H9 (cell line): Measurements from ENCODE around the gene AK9. TPM values are rescaled to one million over a fixed set of nuclear protein-coding genes. Genes with fewer than 3 reads are reported as not detected.

ENCODE experiments used
- DNase-seq: peaks from one replicate; pipeline ENCODE4 v3.0.0-alpha.2; 2017
- H2AFZ ChIP-seq: one replicate; pipeline ENCODE4 v1.6.1; 2013; ENCODE audit warnings: mild to moderate bottlenecking, low read length, control low read depth, moderate library complexity
- H2AK5ac ChIP-seq: 2 replicates; pipeline ENCODE4 v1.6.1; 2013; ENCODE audit warnings: low read length, control low read depth, mixed read lengths; ENCODE audit not compliant: insufficient read length
- H2BK120ac ChIP-seq: one replicate; pipeline ENCODE4 v1.6.1; 2013; ENCODE audit warnings: low read depth, mild to moderate bottlenecking, low read length, control low read depth, inconsistent platforms; ENCODE audit not compliant: poor library complexity, severe bottlenecking
- H2BK12ac ChIP-seq: 2 replicates; pipeline ENCODE4 v1.6.1; 2013; ENCODE audit warnings: low read length, control low read depth, mixed read lengths, low read depth; ENCODE audit not compliant: insufficient read length
- H2BK15ac ChIP-seq: 2 replicates; pipeline ENCODE4 v1.6.1; 2013; ENCODE audit warnings: low read depth, low read length, control low read depth
- H2BK20ac ChIP-seq: one replicate; pipeline ENCODE4 v1.6.1; 2013; ENCODE audit warnings: low read depth, mild to moderate bottlenecking, low read length, control low read depth, inconsistent platforms; ENCODE audit not compliant: poor library complexity, severe bottlenecking
- H2BK5ac ChIP-seq: 2 replicates; pipeline ENCODE4 v1.6.1; 2013; ENCODE audit warnings: low read length, control low read depth, mixed read lengths; ENCODE audit not compliant: insufficient read length
- H3K14ac ChIP-seq: 2 replicates; pipeline ENCODE4 v1.6.1; 2013; ENCODE audit warnings: low read length, control low read depth; ENCODE audit not compliant: insufficient read depth
- H3K18ac ChIP-seq: 2 replicates; pipeline ENCODE4 v1.6.1; 2013; ENCODE audit warnings: low read depth, mild to moderate bottlenecking, mixed read lengths, low read length, control low read depth; ENCODE audit not compliant: insufficient read length
- H3K23ac ChIP-seq: 2 replicates; pipeline ENCODE4 v1.6.1; 2013; ENCODE audit warnings: low read length, control low read depth, mixed read lengths, low read depth; ENCODE audit not compliant: insufficient read length
- H3K23me2 ChIP-seq: 2 replicates; pipeline ENCODE4 v1.6.1; 2013; ENCODE audit warnings: low read depth, mild to moderate bottlenecking, mixed read lengths, low read length, control low read depth; ENCODE audit not compliant: insufficient read length, poor library complexity, severe bottlenecking
- H3K27ac ChIP-seq: 2 replicates; pipeline ENCODE4 v1.5.1; 2013; ENCODE audit warnings: low read length, control low read depth, mixed read lengths, low read depth; ENCODE audit not compliant: insufficient read length
- H3K27me3 ChIP-seq: 2 replicates; pipeline ENCODE4 v1.6.1; 2013; ENCODE audit warnings: low read length, control low read depth, inconsistent platforms; ENCODE audit not compliant: insufficient read depth
- H3K4ac ChIP-seq: 2 replicates; pipeline ENCODE4 v1.6.1; 2013; ENCODE audit warnings: low read depth, mild to moderate bottlenecking, control low read depth, inconsistent platforms, low read length, moderate library complexity
- H3K4me1 ChIP-seq: 2 replicates; pipeline ENCODE4 v1.6.1; 2013; ENCODE audit warnings: low read length, control low read depth, inconsistent platforms; ENCODE audit not compliant: insufficient read depth
- H3K4me2 ChIP-seq: 2 replicates; pipeline ENCODE4 v1.6.1; 2013; ENCODE audit warnings: low read length, control low read depth, mixed read lengths; ENCODE audit not compliant: insufficient read length, insufficient read depth
- H3K56ac ChIP-seq: 2 replicates; pipeline ENCODE4 v1.6.1; 2013; ENCODE audit warnings: low read depth, mild to moderate bottlenecking, mixed read lengths, low read length, control low read depth; ENCODE audit not compliant: insufficient read length
- H3K79me1 ChIP-seq: 2 replicates; pipeline ENCODE4 v1.6.1; 2013; ENCODE audit warnings: low read depth, mild to moderate bottlenecking, moderate library complexity, low read length, control low read depth, inconsistent platforms; ENCODE audit not compliant: insufficient read depth, poor library complexity, severe bottlenecking
- H3K79me2 ChIP-seq: 2 replicates; pipeline ENCODE4 v1.6.1; 2013; ENCODE audit warnings: low read length, control low read depth, inconsistent platforms; ENCODE audit not compliant: insufficient read depth
- H3K9ac ChIP-seq: 2 replicates; pipeline ENCODE4 v1.6.1; 2013; ENCODE audit warnings: low read length, control low read depth, mixed read lengths; ENCODE audit not compliant: insufficient read length; ENCODE audit errors: extremely low read depth
- H3K9me3 ChIP-seq: one replicate; pipeline ENCODE4 v1.6.1; 2013; ENCODE audit warnings: low read depth, low read length, inconsistent platforms; ENCODE audit not compliant: control insufficient read depth
- H3T11ph ChIP-seq: one replicate; pipeline ENCODE4 v1.6.1; 2013; ENCODE audit warnings: mild to moderate bottlenecking, low read length, control low read depth, inconsistent platforms
- H4K20me1 ChIP-seq: one replicate; pipeline ENCODE4 v1.6.1; 2013; ENCODE audit not compliant: control insufficient read depth, insufficient read length, insufficient read depth
- H4K5ac ChIP-seq: 2 replicates; pipeline ENCODE4 v1.6.1; 2013; ENCODE audit warnings: low read depth, mild to moderate bottlenecking, mixed read lengths, low read length, control low read depth; ENCODE audit not compliant: insufficient read length
- H4K8ac ChIP-seq: replicated peaks from 2 replicates; pipeline ENCODE4 v1.6.1; 2013; ENCODE audit warnings: low read length, control low read depth, mixed read lengths, low read depth; ENCODE audit not compliant: insufficient read length
- H4K91ac ChIP-seq: 2 replicates; pipeline ENCODE4 v1.6.1; 2013; ENCODE audit warnings: low read depth, mild to moderate bottlenecking, moderate library complexity, mixed read lengths, low read length, control low read depth; ENCODE audit not compliant: insufficient read length
- H3K27ac Mint-ChIP-seq, 3 experiments: 2 replicates in 2 of 3; 3 replicates in 1 of 3; pipeline ENCODE4 v1.8.0; 2020 to 2021; ENCODE audit warnings: mixed read lengths in 3 of 3, mild to moderate bottlenecking in 1 of 3, moderate library complexity in 1 of 3
- H3K27me3 Mint-ChIP-seq: 2 replicates; pipeline ENCODE4 v1.8.0; 2021; ENCODE audit warnings: low read depth, mild to moderate bottlenecking, moderate library complexity, mixed read lengths
- H3K36me3 Mint-ChIP-seq, 3 experiments: 2 replicates in 2 of 3; 3 replicates in 1 of 3; pipeline ENCODE4 v1.8.0; 2020 to 2021; ENCODE audit warnings: low read depth in 3 of 3, mixed read lengths in 3 of 3; ENCODE audit not compliant: insufficient read depth in 1 of 3
- H3K4me1 Mint-ChIP-seq, 2 experiments: 2 replicates each; pipeline ENCODE4 v1.8.0; 2020; ENCODE audit warnings: mixed read lengths in 2 of 2
- H3K4me3 Mint-ChIP-seq, 2 experiments: 2 replicates in 1 of 2; 3 replicates in 1 of 2; pipeline ENCODE4 v1.8.0; 2020 to 2021; ENCODE audit warnings: mild to moderate bottlenecking in 2 of 2, mixed read lengths in 2 of 2, moderate library complexity in 1 of 2
- H3K9me3 Mint-ChIP-seq, 2 experiments: 2 replicates in 1 of 2; 3 replicates in 1 of 2; pipeline ENCODE4 v1.8.0; 2020; ENCODE audit warnings: mild to moderate bottlenecking in 2 of 2, mixed read lengths in 2 of 2, moderate library complexity in 1 of 2
- CTCF ChIP-seq: fragments of 200-600 bp; sonication (generic); conservative IDR thresholded peaks from 3 replicates; pipeline ENCODE4 v1.8.0; 2021; ENCODE audit warnings: antibody characterized with exemption, mild to moderate bottlenecking
- WGBS: extraction: QIAGEN DNeasy Blood & Tissue Kit; methylation state at CpG from one replicate; pipeline ENCODE4 v1.1.7; 2013; ENCODE audit warnings: missing lambda C conversion rate, low lambda C conversion rate, mixed read lengths; ENCODE audit not compliant: insufficient read length; ENCODE audit errors: extremely low coverage; 5-methylcytosine and 5-hydroxymethylcytosine counted together
- total RNA-seq: library from RNA; stranded (reverse); gene quantifications from 2 replicates; pipeline ENCODE4 v1.2.1, GENCODE V29; 2021

Gene AK9
- total RNA-seq, 1 experiment from 2014 or later: 2.3 TPM

GRCh38 chr6:109478222-109478805 is 212.7 kb downstream of the AK9 start:
- Histone ChIP-seq H3T11ph (no peak overlapping the region), H3K27ac (no peak overlapping the region), H3K56ac (no peak overlapping the region), H3K23me2 (no peaks in the 10 kb centered on the region), H2BK12ac (no peak overlapping the region), H2BK120ac (no peak overlapping the region), H3K4ac (no peak overlapping the region), H4K8ac (no peak overlapping the region), H3K79me2 (peaks cover 31% of the 10 kb centered on the region; the same call in 1 of the 2 replicates), H2BK15ac (no peak overlapping the region), H3K23ac (no peak overlapping the region), H2AFZ (no peak overlapping the region), H3K4me1 (peaks cover 13% of the 10 kb centered on the region; the same call in 1 of the 2 replicates), H4K20me1 (no peaks in the 10 kb centered on the region), H3K18ac (no peak overlapping the region), H2AK5ac (no peak overlapping the region), H3K9me3 (no peaks in the 10 kb centered on the region), H4K91ac (no peak overlapping the region), H3K27me3 (no peaks in the 10 kb centered on the region), H2BK5ac (no peak overlapping the region), H3K9ac (peak overlapping the region; percentile 36), H3K4me2 (no peak overlapping the region), H2BK20ac (no peak overlapping the region), H3K79me1 (peaks cover 2% of the 10 kb centered on the region), H4K5ac (no peak overlapping the region), H3K14ac (no peak overlapping the region)
- H3K4me3 Mint-ChIP-seq: peak overlapping the region; percentile 54 to 64
- no peaks in the 10 kb centered on the region for H3K9me3 Mint-ChIP-seq
- DNase-seq: no peak
- H3K36me3 Mint-ChIP-seq: peaks cover 34 to 83% (median 74%) of the 10 kb centered on the region in 3 experiments
- no peak for TF ChIP-seq CTCF
- H3K4me1 Mint-ChIP-seq: peaks cover 45% of the 10 kb centered on the region in 2 experiments
- WGBS: no CpG with 5 or more reads among the region's 9 CpGs
- H3K27me3 Mint-ChIP-seq: no peaks in the 10 kb centered on the region
- H3K27ac Mint-ChIP-seq: peak overlapping the region; percentile 81 to 90 (median 85); a peak in 6 of 7 replicates
